GM13977 (cell line): ENCODE results near the gene MTA1.

Source experiments
- DNase-seq: peaks from one replicate; pipeline ENCODE4 v3.0.0; 2012; ENCODE audit warnings: low spot score
- CTCF ChIP-seq: IDR thresholded peaks from 2 replicates; pipeline ENCODE4 v1.5.1; 2012; ENCODE audit warnings: mild to moderate bottlenecking, control low read depth; ENCODE audit not compliant: insufficient read depth; ENCODE audit errors: extremely low read depth, missing control alignments
- in situ Hi-C: fragments of 300-500 bp; cut with MboI; formaldehyde crosslinking; loops from one replicate; pipeline ENCODE4 v1.12.0; 2022; ENCODE audit warnings: low sequenced_read_pairs, low pct_unique_long_range_greater_than_20kb, mixed read lengths, inconsistent platforms; ENCODE audit not compliant: unreplicated experiment

MTA1 gene

GRCh38 chr14:105436891-105437722 is 17.5 kb downstream of the MTA1 start:
- in situ Hi-C loops, result no loop called here
- no peak for TF ChIP-seq CTCF
- no peak for DNase-seq

- in situ Hi-C loops, result no loop called here
- TF ChIP-seq CTCF, result no peak
- DNase-seq, result no peak
Measured at GRCh38 chr14:105437723-105438500, 18.3 kb downstream of the MTA1 start.

GRCh38 chr14:105439179-105439578 is 19.6 kb downstream of the MTA1 start:
- in situ Hi-C loops, result no loop called here
- no peak for TF ChIP-seq CTCF
- DNase-seq, result no peak

GRCh38 chr14:105439710-105440553 is 20.3 kb downstream of the MTA1 start:
- no peak for TF ChIP-seq CTCF
- in situ Hi-C loops, result no loop called here
- DNase-seq, result no peak

- DNase-seq, result no peak
- TF ChIP-seq CTCF, result no peak
- in situ Hi-C loops, result no loop called here
Measured at GRCh38 chr14:105440554-105440900, 20.9 kb downstream of the MTA1 start.

- in situ Hi-C loops, result no loop called here
- no peak for TF ChIP-seq CTCF
- no peak for DNase-seq
Measured at GRCh38 chr14:105440992-105441391, 21.4 kb downstream of the MTA1 start.
